Measurements from ENCODE around the gene TPD52L1.

TPD52L1 gene

GRCh38 chr6:125211352-125211751 is 57.8 kb downstream of the TPD52L1 start:
- DNase-seq (ENCODE audit: low spot score): no peak

- DNase-seq (ENCODE audit: low spot score): no peak
Measured at GRCh38 chr6:125212377-125212776, 58.8 kb downstream of the TPD52L1 start.

GRCh38 chr6:125213939-125214338 is 60.4 kb downstream of the TPD52L1 start:
- no peak for DNase-seq (ENCODE audit: low spot score)

GRCh38 chr6:125215252-125215819 is 61.8 kb downstream of the TPD52L1 start:
- no peak for DNase-seq (ENCODE audit: low spot score)

- no peak for DNase-seq (ENCODE audit: low spot score)
Measured at GRCh38 chr6:125216015-125216414, 62.4 kb downstream of the TPD52L1 start.

GRCh38 chr6:125217369-125217768 is 63.8 kb downstream of the TPD52L1 start:
- DNase-seq (ENCODE audit: low spot score): no peak

GRCh38 chr6:125217992-125218391 is 64.4 kb downstream of the TPD52L1 start:
- no peak for DNase-seq (ENCODE audit: low spot score)

DNA sequence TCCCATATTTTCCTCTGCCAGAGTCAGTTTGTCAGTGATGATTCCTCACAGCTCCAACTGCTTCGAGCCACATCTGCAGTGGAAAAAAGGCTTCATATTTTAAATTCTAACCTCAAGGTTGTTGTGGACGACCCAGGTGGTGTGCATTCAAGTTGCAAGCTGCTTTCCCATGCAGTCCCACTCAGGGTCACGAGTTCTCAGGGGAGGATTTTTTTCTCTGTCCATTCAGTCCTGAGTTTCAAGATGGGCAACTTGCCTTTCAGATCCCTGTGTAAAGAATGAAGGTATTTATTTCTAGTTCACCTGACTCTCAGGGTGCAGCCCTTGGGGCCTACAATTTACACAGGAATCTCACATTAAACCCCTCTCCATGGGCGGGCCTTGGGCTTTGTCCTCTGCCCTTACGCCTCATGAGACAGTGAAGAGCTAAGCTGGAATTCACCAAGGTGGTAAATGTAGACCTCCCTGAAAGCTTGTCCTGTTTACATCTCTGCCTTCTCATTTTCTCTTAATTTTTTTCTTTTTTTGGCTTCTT is 65.9 kb downstream of the TPD52L1 start:
- DNase-seq (ENCODE audit: low spot score): no peak

- no peak for DNase-seq (ENCODE audit: low spot score)
Measured at GRCh38 chr6:125220712-125221111, 67.1 kb downstream of the TPD52L1 start.

DNA sequence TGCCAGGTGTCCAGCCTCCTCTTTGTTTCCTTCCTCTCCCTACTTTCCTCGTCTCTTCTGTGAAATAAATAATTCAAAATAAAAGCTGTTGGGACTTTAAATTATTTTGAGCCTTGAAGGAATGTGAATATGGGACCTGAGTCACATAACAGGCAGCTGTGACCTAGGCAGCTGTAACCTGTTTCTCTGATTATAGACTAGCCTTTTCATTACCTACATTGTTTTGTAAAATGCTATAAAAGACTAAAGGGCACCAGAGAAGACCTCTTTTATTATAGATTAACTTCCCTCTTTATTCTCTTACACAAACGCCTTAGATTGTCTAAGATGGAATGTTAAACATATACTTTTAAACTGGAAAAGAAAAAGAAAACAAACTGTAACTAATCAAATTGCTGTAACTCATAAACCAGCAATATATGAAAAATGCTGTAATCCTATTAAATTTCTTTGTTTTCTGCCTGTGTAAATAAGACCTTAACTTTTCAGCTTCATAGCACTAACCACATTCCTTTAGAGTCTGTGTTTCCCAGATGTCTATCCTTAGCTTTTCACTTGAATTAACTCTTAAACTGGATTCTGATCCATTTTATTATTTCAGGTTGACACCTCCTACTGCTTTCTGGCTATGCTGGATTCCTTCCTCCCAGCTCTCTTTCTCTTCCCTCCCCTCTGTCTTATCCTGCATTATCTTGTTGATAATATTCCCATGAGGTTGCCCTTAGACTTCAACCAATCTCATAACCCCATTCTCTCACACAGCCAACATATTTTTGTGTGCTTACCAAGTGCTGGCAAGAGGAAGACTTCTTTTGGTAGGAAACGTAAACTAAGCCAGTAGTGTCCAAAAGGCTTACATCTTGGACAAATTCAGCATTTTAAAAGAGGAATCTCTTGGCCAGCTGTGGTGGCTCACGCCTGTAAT is 69.2 kb downstream of the TPD52L1 start:
- DNase-seq (ENCODE audit: low spot score): no peak

DNA sequence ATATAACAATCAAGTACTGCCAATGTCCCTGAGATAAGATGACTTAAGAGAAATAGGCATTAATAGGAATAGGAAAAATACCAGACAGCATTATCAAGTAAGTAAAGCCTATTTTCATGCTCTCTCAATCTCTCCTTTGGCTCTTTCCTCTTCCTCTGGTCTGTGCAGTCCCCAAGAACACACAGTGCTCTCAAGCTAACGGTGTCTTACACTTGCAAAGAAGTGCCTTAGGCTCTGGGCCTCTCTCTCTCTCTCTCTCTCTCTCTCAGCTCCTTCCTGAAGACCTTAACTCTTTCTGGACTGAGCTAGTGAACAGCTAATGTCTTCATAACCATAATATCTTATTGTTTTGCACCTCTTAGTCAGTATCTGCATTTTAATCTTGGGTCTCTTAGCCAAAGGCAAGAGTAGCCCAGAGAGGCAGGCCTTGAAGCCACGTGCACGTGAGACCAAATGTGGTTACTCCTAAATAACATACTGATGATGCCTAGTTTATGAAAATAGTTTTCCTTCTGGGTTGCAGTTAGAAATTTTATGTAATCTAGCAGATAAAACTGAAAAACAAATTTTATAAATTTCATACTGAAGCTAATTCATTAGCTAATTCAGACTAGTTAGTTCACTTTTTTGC is 70.8 kb downstream of the TPD52L1 start:
- peak; percentile 15 for DNase-seq (ENCODE audit: low spot score)

DNA sequence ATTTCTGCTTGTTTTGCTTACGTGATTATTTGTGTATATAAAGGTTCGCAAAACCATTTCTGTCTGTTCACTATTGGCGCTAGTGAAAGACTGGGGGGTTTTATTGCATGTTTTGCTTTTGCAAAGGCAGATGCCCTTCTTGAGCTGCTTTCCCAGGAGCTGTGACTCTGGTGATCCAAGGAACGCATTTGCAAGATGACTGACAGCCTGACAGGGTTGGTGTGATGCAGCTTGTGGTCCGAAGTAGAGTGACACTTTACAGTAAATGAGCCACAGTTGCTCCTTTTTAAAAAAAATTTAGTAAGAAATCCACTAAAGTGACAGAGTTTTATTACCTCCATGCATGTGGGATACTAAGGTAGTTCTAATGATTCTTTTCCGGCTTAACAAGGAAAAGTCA is 73.7 kb downstream of the TPD52L1 start:
- no peak for DNase-seq (ENCODE audit: low spot score)

DNA sequence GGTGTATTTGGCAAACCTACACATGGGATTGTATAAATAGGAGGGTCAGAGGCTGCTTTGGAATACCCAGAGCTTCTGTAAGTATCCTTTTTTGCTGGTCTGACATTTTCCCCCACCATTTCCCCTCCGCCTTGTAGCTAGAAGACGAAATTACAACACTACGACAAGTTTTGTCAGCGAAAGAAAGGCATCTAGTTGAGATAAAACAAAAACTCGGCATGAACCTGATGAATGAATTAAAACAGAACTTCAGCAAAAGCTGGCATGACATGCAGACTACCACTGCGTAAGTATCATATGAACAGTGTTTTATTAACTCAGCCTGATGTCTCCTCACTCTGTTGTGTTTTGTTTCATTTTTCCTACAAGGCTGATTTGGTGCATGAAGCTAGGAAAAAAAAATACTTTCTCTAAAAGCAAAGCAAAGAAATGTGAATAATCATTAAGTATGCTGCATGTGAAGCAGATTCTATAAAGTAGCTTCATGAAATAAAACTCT is 75.5 kb downstream of the TPD52L1 start:
- DNase-seq (ENCODE audit: low spot score): no peak

GRCh38 chr6:125230674-125231073 is 77.1 kb downstream of the TPD52L1 start:
- DNase-seq (ENCODE audit: low spot score): no peak

DNA sequence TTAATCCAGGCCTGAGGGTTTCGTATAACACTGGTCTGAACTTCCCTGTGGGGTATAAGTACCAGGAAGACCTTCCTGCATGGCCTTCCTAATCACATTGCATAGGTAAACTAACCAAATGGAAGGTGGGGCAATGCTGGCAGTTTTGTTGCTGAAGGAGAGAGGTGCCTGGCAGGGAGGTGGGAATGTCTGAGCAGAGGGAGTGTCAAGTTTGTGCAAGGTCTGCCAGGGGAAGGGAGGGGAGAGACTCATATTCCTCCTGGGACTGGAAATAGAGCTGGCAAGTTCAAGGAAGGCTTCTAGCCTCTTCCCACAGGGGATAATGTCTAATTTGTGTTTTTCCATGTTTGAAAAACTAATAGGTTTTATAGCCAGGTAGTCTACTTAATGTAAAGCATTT is 77.6 kb downstream of the TPD52L1 start:
- no peak for DNase-seq (ENCODE audit: low spot score)

GRCh38 chr6:125231574-125232343 is 78.2 kb downstream of the TPD52L1 start:
- no peak for DNase-seq (ENCODE audit: low spot score)

DNA sequence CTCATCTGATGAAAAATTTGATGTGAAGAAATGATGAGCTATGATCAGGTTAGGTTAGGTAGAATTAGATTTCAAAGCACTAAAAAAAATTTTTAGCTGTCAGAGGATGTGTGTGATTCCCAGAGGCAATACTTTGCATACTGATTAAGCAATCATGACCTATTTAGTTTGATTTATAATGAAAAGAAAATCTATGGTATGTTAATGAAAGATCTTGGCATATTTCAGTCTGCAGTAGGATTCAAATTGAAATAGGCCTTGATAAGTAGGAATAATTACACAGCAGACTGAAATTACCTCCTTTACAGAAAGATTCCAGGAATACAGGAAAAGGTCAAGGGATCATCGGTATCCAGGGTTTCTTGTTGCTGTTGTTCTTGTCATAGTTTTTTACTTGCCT is 78.9 kb downstream of the TPD52L1 start:
- no peak for DNase-seq (ENCODE audit: low spot score)

GRCh38 chr6:125233202-125233601 is 79.6 kb downstream of the TPD52L1 start:
- no peak for DNase-seq (ENCODE audit: low spot score)

- DNase-seq (ENCODE audit: low spot score): peak; percentile 58
Measured at GRCh38 chr6:125236536-125237327, 83.2 kb downstream of the TPD52L1 start.

DNA sequence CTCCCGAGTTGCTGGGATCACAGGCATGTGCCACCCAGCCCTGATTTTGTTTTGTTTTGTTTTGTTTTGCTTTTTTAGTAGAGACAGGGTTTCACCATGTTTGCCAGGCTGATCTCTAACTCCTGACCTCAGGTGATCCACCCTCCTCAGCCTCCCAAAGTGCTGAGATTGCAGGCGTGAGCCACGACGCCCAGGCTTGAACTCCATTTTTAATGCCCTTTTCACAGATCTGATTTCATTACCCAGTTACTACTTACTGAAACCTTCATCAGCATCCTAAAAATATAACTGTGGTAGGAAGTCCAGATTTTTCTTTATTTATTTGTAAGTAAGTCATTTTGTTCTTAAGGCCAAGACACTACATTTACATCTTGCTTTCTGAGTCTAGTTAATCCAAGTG is 84.2 kb downstream of the TPD52L1 start:
- no peak for DNase-seq (ENCODE audit: low spot score)

DNA sequence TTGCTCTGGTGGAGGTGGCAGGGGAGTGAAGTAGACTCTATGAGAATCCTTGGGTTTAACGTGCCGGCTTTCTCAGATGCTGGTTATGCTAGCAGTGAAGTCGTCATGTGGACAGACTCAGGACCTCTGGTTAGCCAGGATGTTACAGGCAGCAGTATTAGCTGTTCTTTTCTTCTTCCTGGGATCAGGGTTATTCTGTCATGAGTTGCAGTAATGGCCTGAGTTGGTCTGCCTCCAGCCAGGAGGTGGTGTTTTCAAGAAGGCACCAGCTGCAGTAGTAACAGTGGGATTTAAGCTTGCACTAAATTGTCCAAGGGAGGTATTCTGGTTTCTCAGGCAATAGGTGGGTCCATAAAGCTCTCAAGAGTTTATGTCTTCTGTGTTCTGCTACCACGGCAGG is 91.5 kb downstream of the TPD52L1 start:
- no peak for DNase-seq (ENCODE audit: low spot score)
